Raji (cell line): ENCODE measurements around the gene ADCY4.
A peak's percentile ranks its signal among the peaks of the same experiment; 100 is the strongest.

Source experiments
- POLR2A ChIP-seq: IDR thresholded peaks from 2 replicates; pipeline ENCODE4 v1.6.1; 2011; ENCODE audit warnings: low read depth, low read length, control low read depth; ENCODE audit not compliant: insufficient read depth

The ADCY4 gene

DNA sequence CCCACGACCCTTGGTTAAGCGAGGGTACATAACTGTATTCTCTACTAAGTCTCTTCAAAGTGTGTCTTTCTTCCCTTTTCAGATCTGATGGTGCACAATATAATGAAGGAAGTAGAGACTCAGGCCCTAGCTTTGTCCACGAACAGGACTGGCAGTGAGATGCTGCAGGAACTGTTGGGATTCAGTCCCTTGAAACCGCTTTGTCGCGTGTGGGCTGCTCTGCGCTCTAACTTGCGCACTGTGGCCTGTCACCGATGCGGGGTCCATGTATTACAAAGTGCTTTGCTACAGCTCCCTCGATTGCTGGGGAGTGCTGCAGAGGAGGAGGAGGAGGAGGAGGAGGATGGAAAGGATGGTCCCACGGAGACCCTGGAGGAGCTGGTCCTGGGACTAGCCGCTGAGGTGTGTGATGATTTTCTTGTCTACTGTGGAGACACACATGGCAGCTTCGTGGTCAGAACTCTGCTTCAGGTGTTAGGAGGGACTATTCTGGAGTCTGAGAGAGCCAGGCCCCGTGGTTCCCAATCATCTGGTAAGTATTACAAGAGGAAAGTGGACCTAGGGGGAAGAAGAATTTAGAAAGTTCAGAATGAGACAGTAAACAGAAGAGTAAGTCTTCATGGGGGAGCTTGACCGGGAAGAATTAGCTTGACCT is 34.4 kb downstream of the ADCY4 start:
- no peak for TF ChIP-seq POLR2A

DNA sequence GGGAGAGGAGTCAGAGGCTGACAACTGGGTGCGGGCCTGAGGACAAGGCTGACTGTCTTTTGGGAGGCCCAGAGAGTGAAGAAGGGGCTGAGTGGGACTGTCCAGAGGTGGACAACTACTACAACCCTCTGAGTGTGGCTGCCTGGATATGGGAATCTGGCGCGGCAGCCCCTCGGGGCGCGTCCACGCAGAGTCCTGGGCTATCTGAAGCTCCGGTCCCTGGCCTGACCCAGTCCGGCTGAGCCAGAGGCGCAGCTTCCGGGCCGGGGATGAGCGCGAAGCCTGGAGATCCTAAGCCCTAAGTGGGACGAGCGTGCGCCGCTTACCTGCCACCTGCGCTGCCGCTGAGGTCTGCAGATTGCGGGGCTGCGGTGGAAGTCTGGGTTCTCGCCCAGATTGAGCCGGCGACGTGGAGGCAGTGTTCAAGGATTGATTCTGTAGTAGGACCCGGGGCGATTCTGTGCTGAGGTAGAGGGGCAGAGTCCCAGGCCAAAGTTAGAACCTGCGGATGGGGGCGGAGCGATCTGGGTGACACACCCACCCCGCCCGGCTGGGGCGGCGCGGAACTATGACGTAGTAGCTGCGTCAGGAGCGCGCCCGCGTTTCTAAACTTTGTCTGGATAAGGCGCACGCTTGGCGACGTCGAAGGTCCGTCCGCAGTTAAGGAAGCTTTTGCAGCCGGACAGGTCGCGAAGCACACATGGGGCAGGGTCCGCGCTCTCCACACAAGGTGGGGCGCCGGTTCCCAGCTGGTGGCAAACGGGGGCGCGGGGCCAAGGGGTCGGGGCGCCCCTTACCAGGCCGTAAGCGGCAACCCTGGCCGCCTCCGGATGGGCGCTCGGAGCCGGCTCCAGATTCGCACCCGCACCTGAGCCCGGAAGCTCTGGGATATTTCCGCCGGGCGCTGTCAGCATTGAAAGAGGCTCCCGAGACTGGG is 35.3 kb downstream of the ADCY4 start, which contains the start of the genes DHRS1 and NOP9:
Gene DHRS1 (minus strand): TSS at position 526 of the 937 bp plus-strand sequence. CDS start 674 bp downstream, outside the sequence.
Gene NOP9 (plus strand): TSS at position 596 of the 937 bp plus-strand sequence. CDS start 105 bp downstream, at position 701.
- TF ChIP-seq POLR2A, result peak; percentile 82

DNA sequence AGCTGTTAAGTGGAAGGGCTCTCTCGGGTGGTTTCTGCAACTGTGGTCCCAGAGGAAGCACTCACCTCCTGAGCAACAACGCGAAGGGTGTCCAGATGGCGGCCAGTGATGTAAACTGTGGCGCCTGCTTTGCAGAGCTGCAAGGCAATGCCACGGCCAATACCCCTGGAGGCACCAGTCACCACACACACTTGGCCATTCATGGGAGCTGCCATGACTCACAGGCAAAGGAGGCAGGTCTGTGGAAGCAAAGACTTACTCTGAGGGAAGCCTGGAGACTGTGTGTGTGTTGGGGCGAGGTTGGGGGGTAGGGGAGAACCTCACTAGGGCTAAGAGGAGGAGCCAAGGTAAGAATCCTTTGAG is 36.0 kb downstream of the ADCY4 start:
- TF ChIP-seq POLR2A, result no peak

DNA sequence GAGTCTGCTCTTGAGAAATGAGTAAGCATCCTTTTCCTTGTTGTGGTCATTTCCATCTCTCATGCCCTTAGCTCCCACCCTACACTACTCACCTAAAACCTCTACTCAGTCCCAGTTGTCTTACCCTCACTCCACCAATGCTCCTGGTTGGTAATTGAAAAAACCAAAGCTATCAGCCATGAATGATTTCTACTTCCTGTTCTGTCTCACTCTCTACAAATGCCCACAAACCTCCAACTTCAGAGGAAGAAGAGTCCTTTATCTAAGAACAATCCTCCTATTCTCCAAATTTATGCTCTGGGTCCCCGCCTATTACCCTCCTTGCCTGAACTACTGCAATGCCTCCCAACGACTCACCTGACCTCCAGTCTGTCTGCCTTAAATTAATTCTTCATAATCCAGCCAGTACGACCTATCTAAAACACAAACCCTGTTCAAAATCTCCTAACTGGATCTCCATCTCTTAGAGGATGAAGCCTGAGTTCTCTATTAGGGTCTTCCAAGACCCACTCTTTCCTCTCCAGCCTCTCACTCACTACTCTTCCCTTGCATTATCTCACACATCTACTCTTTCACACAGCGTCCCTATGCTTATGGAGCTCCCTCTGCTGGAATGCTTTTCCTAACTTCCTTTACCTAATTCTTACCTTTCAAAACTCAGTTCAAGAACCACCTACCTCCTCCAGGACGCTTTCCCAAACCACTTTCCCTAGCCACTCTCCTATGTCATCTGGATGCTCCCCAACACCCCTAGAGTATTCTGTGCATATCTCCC is 37.5 kb downstream of the ADCY4 start:
- TF ChIP-seq POLR2A, result no peak

DNA sequence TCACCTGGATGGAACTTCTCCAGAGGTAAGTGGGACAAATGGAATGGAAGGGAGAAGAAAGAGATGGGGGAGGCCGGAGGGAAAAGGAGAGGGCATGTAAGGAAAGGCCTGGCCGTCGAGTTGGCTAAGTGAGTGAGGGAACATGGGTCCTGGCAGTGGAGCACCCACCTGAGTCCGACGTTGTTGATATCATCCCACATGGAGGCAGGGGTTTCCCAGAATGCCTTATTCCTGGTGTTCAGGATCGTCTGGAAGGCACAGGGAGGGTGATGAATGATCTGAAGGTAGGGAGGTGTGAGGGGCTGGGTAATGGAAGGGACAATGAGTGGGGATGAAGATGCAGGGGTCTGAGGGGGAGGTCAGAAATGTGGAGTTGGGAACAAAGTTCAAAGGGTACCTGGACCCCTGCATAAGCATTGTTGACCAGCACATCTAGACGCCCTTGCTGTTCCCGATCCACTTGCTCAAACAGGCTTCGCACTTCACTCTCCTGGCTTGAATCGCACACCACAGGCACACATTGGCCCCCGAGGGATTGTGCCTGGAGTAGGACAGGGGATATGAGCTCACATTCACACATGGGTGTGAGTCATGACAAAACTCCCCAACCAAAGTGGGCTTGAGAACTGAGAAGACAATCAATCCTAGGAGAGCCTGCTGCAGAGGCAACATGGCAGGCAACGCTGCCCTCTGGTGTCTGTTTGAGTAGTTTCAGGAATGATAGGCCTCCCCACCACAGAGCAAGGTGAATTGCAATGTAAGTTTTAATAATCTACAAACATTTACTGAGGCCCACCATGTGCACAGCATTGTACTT is 38.3 kb downstream of the ADCY4 start:
- TF ChIP-seq POLR2A, result no peak

DNA sequence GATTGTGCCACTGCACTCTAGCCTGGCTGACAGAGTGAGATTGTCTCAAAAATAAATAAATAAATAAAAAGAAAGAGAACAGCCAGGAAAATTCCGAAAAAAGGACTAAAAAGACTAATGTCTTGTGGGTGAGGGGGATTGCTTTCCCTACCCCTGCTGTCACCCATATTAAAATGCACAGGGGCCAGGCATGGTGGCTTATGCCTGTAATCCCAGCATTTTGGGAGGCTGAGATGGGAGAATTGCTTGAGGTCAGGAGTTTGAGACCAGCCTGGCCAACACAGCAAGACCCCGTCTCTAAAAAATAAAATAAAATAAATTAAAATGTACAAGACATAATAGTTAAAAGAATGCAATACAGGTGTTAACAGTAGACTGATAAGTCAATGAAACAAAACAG is 41.3 kb downstream of the ADCY4 start:
- no peak for TF ChIP-seq POLR2A

DNA sequence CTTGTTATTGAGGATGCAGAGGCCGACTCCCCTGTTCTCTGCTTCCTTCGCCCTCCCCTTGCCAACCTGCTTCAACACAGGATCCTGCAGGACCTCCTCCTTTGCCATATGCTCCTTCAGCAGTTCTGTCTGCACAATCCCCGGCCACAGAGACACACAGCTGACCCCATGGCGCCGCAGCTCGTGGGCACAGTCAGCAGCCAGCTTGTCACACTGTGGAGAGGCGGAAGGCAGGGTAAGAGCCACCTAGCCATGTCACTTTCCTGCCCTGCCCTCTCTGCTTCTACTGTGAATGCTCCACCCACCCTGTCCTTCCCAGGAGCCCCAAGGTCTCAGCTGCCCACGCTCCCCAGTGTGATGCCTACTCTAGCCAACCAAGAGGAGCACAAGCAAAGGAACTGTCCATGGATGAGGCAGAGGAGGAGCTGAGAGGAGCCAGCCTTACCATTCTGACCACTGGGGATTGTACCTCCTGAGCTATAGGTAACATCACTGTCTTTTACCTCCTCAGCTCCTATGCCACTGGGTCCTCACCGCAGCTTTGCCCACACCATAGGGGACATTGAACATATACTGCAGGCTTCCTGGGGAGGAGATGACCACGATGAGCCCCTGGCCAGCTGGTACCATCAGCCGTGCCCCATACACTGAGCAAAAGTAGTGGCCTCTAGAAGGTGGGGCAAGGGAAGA is 42.6 kb downstream of the ADCY4 start:
- no peak for TF ChIP-seq POLR2A

DNA sequence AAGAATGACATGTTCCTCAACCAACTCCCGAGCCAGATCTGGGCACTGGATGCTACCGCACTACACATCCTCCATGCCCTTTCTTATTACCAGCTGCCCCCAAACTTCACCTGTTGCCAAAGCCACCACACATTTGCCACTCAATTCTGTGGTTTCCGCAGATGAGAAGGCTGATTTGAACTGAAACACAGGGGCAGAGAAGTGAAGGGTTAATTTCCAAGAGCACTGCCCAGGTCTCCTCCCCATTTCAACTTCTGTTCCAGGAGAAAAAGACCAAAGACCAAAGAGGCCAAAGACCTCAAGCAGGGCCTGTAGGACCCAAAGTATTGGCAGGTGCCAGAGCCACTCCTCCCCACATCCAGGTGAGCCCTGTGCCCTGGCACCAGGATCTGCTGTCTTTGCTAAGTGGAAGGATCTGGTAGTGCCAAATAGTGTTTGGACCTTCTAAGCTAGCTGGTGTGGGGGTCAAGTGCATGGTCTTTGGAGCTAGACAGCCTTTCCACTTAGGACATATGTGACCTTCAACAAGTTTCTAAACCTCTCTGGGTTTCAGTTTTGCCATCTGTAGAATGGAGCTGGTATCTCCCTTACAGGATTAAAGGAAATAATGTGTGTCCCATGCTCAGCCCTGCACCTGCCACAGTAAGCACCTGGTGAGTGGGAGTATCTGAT is 43.3 kb downstream of the ADCY4 start:
- no peak for TF ChIP-seq POLR2A

DNA sequence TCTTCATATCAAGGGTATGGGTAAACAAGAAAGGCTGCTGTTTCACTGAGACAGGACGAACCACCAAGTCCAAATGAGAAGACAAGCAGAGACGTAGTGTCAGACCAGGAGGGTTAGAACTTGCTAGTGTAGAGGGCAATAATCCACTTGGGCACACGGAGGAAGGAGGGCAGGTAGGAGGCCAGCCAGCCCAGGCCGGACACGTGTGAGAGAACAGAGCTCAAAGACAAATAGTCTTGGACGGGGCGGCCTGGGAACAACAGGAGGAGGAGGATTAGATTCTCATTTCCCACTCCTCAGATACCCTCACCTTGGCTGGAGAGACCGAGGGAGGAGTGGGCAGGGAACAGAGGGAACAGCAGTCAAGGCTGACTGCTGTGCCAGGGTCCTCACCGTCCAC is 44.1 kb downstream of the ADCY4 start:
- no peak for TF ChIP-seq POLR2A

DNA sequence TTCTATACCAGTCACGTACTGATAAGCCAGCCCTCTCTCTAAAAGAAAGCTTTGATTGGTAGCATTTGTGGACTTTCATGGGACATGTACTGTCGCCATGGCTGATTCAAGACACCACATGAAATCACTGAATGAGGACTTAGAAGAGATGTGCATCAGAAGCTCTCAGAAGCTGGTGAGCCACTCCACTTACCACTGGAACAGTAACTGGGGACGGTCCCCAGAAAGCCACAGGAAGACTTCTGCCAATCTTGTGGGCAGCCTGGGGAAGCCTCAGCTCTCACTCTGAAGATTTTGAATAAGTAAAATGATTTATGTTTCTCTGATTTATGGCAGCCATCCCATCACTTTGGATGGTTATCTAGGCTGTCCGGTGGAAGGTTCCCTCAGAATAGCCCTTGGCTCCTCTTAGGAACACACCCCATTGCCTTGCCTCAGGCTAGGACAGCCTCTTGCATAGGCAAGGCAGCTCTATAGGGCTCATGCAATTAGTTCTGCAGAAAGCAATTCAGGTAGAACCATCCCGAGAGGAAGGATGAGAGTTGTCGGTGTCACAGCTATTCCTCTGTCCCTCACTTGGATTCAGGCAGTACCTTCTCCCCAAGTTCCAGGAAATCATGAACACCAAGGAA is 45.1 kb downstream of the ADCY4 start:
- no peak for TF ChIP-seq POLR2A

DNA sequence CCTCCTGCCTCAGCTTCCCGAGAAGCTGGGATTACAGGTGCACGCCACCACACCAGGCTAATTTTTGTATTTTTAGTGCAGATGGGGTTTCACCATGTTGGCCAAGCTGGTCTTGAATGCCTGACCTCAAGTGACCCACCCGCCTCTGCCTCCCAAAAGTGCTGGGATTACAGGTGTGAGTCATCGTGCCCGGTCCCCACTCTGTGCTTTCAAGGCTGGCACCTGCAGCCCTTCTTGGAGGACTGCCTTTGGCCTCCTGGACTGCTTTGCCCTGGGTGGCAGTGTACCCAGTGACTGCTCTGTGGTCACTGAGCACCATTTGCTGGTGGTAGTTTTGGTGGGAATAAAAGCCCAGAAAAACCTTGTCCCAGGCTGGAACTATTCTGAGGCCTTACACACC is 47.9 kb downstream of the ADCY4 start:
- TF ChIP-seq POLR2A, result no peak

DNA sequence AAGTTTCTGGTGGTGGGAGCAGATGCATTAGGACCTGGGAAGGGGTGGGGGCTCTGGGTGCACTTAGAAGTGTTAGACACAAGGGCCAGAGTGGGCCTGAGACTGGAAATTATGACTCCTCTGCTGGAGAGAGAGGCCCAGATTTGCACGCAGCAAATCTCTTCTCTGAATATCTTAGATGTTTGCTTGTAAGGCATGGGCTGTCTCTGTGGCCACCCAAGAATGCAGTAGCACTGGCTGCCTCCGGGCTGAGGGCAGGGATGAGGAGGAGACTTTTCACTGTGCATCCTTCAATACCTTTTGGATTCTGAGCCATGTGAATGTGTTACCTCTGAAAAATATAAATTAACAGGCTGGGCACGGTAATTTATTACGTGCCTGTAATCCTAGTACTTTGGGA is 49.5 kb downstream of the ADCY4 start:
- TF ChIP-seq POLR2A, result no peak

DNA sequence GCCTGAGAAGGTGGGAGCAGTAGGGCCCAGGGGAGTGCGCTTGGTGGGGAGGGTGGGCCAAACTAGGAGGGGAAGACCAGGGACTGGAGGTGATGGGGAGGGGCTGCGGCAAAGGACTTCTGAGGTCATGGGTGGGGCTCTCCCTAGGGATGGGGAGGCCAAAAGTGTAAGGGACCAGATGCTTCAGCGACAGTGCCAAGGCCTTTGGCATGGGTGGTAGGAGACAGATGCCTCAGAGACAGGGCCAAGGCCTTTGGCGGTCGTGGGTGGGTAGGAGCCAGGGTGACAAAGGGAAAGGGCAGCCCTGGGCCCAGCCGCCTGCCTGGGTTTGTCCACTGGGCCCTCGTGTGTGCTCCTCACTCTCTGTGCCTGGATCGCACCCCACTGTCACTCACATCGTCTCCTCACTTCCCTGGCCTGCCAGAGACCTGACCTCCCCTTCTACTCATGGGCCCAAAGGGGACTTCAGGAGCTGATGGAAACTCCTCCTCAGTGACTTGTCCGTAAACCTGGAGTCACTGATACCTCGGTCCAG is 50.3 kb downstream of the ADCY4 start:
- TF ChIP-seq POLR2A, result no peak
